ENCODE results near the gene NPLOC4.
"Not testable (repeated sequence)": the region's sequence is repeated elsewhere in the genome, so short reads cannot be mapped to it uniquely, and the experiment has no call there.

Gene NPLOC4

DNA sequence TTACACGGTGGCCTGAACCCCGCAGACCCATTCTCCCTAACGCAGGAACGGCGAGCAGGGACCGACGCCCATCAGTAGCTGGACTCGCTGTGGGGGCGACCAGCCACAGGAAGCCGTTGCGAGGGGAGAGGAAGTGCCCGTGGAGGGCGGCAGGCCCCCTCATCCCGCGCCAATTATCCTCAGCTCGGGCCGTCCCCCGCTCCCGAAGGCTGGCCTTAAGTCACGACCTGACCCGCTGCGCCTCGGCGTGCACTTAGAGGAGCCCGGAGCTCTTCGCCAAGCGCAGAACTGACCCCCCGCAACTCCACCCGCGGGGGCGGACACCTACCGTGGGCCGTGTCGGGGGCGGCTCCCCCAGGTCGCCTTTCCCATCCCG, 46.3 kb upstream of the NPLOC4 start:
- H3K27ac ChIP-seq, result peak overlapping the region; percentile 91
- CTCF ChIA-PET, result interaction anchor here (0.6 to 1.3 kb wide), 2 partner anchors 19 to 150 kb away, joined by 3 to 6 read pairs; partner anchors contain the start of gene MCRIP1
- DNase-seq (ENCODE audit: low spot score), result peak; percentile 23
- POLR2A ChIA-PET (ENCODE audit: low non-redundant PET), result interaction anchor here (1.2 kb wide), 1 partner anchor 16 kb away, joined by 5 read pairs; the partner anchor contains the start of gene CCDC137
- TF ChIP-seq, protein P1, sequence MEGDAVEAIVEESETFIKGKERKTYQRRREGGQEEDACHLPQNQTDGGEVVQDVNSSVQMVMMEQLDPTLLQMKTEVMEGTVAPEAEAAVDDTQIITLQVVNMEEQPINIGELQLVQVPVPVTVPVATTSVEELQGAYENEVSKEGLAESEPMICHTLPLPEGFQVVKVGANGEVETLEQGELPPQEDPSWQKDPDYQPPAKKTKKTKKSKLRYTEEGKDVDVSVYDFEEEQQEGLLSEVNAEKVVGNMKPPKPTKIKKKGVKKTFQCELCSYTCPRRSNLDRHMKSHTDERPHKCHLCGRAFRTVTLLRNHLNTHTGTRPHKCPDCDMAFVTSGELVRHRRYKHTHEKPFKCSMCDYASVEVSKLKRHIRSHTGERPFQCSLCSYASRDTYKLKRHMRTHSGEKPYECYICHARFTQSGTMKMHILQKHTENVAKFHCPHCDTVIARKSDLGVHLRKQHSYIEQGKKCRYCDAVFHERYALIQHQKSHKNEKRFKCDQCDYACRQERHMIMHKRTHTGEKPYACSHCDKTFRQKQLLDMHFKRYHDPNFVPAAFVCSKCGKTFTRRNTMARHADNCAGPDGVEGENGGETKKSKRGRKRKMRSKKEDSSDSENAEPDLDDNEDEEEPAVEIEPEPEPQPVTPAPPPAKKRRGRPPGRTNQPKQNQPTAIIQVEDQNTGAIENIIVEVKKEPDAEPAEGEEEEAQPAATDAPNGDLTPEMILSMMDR (conservative IDR thresholded peaks at IDR 0.05; ENCODE audit: low read depth), result no peak

GRCh38 chr17:81682565-81683207, 45.8 kb upstream of the NPLOC4 start:
- DNase-seq (ENCODE audit: low spot score), result no peak
- CTCF ChIA-PET, result interaction anchor here (1.3 kb wide), 1 partner anchor 19 kb away, joined by 6 read pairs; no protein-coding TSS in a partner anchor
- TF ChIP-seq, protein P1 (conservative IDR thresholded peaks at IDR 0.05; ENCODE audit: low read depth), result no peak
- POLR2A ChIA-PET (ENCODE audit: low non-redundant PET), result interaction anchor here (1.2 kb wide), 1 partner anchor 16 kb away, joined by 5 read pairs; the partner anchor contains the start of gene CCDC137
- peak overlapping the region; percentile 91 for H3K27ac ChIP-seq

DNA sequence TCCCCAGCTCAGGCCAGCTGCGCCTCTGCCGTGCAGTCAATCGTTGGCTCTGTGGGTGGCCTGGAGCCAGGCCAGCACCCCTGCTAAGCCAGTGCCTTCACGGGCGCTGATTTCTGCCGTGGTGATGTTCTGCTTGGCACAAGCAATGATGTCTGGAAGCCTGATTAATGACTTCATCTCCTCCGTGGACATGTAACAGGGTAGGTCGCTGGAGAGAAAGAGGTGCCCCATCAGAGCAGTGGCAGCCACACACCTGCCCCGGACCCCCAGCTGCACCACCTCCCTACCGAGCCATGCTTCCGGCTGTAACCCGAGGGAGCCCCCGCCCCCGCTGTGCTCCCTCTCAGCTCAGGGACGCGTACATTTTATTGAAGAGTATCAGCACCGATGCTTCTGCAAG, 44.8 kb upstream of the NPLOC4 start:
- CTCF ChIA-PET, result no interaction called here
- POLR2A ChIA-PET (ENCODE audit: low non-redundant PET), result interaction anchor here (0.6 kb wide), 1 partner anchor 23 kb away, joined by 3 read pairs; no protein-coding TSS in a partner anchor

DNA sequence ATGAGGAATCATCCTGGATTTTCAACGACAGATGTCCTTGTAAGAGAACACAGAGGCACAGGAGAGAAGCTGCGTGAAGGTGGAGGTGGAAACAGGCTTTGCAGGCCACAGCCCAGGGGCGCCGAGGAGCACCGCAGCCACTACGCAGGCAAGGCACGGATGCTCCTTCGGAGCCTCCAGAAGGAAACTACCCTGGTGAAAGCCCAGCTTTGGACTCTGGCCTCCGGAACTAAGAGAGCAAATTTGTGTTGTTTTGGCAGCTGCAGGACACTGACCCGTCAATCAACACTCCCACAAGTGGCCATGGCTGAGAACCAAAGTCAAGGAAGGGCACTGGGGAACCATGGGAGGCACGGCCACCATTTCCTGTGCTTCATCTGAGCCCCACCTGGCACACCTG, 43.2 kb upstream of the NPLOC4 start:
- TF ChIP-seq, protein P1 (conservative IDR thresholded peaks at IDR 0.05; ENCODE audit: low read depth), result no peak
- ChIA-PET POLR2A (ENCODE audit: low non-redundant PET) (no interaction called here), CTCF (no interaction called here)
- H3K27ac ChIP-seq, result peak overlapping the region; percentile 53
- no peak for DNase-seq (ENCODE audit: low spot score)

More for the DNA sequence above, 44.8 kb upstream of the NPLOC4 start:
- TF ChIP-seq, protein P1 (conservative IDR thresholded peaks at IDR 0.05; ENCODE audit: low read depth), result no peak
- peak overlapping the region; percentile 91 for H3K27ac ChIP-seq
- no peak for DNase-seq (ENCODE audit: low spot score)

- peak overlapping the region; percentile 30 for H3K27ac ChIP-seq
- CTCF ChIA-PET, result interaction anchor here (0.7 kb wide), 1 partner anchor 10 kb away, joined by 4 read pairs; the partner anchor contains the start of gene CCDC137
- TF ChIP-seq, protein P1 (conservative IDR thresholded peaks at IDR 0.05; ENCODE audit: low read depth), result no peak
- POLR2A ChIA-PET (ENCODE audit: low non-redundant PET), result no interaction called here
- DNase-seq (ENCODE audit: low spot score), result no peak
Observed at GRCh38 chr17:81676906-81677305, 40.0 kb upstream of the NPLOC4 start.

- not testable (repeated sequence) for DNase-seq (ENCODE audit: low spot score)
- TF ChIP-seq, protein P1 (conservative IDR thresholded peaks at IDR 0.05; ENCODE audit: low read depth), result peak; percentile 59
- CTCF ChIA-PET, result interaction anchor here (0.6 to 1.0 kb wide), 5 partner anchors 29 to 1102 kb away, joined by 3 to 4 read pairs (median 3); no protein-coding TSS in a partner anchor
Observed at GRCh38 chr17:81675515-81676221, 38.8 kb upstream of the NPLOC4 start.

More at GRCh38 chr17:81675515-81676221, 38.8 kb upstream of the NPLOC4 start:
- POLR2A ChIA-PET (ENCODE audit: low non-redundant PET), result interaction anchor here (1.1 kb wide), 1 partner anchor 1102 kb away, joined by 4 read pairs; no protein-coding TSS in a partner anchor
- H3K27ac ChIP-seq, result peak overlapping the region; percentile 51
